WTC11 (cell line): ENCODE results near the gene NOL7. TPM values are rescaled to one million over a fixed set of nuclear protein-coding genes. Genes with fewer than 3 reads are reported as not detected.

Source experiments
- ARID4B ChIP-seq: sonication (generic); formaldehyde crosslinking; IDR thresholded peaks from 2 replicates; pipeline ENCODE4 v1.8.0; 2023; ENCODE audit warnings: missing genetic modification reagents, mild to moderate bottlenecking, borderline replicate concordance
- ATF1 ChIP-seq: sonication (generic); formaldehyde crosslinking; IDR thresholded peaks from 2 replicates; pipeline ENCODE4 v1.8.1; 2023; ENCODE audit warnings: mild to moderate bottlenecking, moderate library complexity, missing genetic modification reagents
- CREB1 ChIP-seq: sonication (generic); formaldehyde crosslinking; IDR thresholded peaks from 2 replicates; pipeline ENCODE4 v1.8.0; 2023; ENCODE audit warnings: mild to moderate bottlenecking, missing genetic modification reagents
- CTCF ChIP-seq: fragments of 200-600 bp; IDR thresholded peaks from 2 replicates; pipeline ENCODE4 v1.8.0; 2022; ENCODE audit warnings: antibody characterized with exemption
- ERG ChIP-seq: fragments of 250-450 bp; sonication (Bioruptor Pico); IDR thresholded peaks from 2 replicates; pipeline ENCODE4 v1.8.0; 2021; ENCODE audit warnings: mild to moderate bottlenecking
- IRF2 ChIP-seq: sonication (generic); formaldehyde crosslinking; IDR thresholded peaks from 2 replicates; pipeline ENCODE4 v1.8.0; 2022; ENCODE audit warnings: low read depth, missing genetic modification reagents, borderline replicate concordance
- JUN ChIP-seq: sonication (generic); formaldehyde crosslinking; IDR thresholded peaks from 2 replicates; pipeline ENCODE4 v1.8.0; 2023; ENCODE audit warnings: mild to moderate bottlenecking, missing genetic modification reagents
- MLX ChIP-seq: sonication (generic); formaldehyde crosslinking; IDR thresholded peaks from 2 replicates; pipeline ENCODE4 v1.8.1; 2023; ENCODE audit warnings: mild to moderate bottlenecking, missing genetic modification reagents, moderate library complexity
- NFATC4 ChIP-seq: fragments of 250-450 bp; sonication (Bioruptor Pico); IDR thresholded peaks from 2 replicates; pipeline ENCODE4 v1.9.0; 2021; ENCODE audit warnings: mild to moderate bottlenecking
- NFE2L1 ChIP-seq: sonication (generic); formaldehyde crosslinking; IDR thresholded peaks from 2 replicates; pipeline ENCODE4 v1.8.1; 2023; ENCODE audit warnings: missing genetic modification reagents
- NFYB ChIP-seq: sonication (generic); formaldehyde crosslinking; conservative IDR thresholded peaks from 2 replicates; pipeline ENCODE4 v1.8.0; 2022; ENCODE audit warnings: low read depth, missing genetic modification reagents
- NR1H2 ChIP-seq: sonication (generic); formaldehyde crosslinking; IDR thresholded peaks from 2 replicates; pipeline ENCODE4 v1.9.0; 2021; ENCODE audit warnings: mild to moderate bottlenecking, moderate library complexity, missing genetic modification reagents
- OVOL2 ChIP-seq: fragments of 250-450 bp; sonication (Bioruptor Pico); IDR thresholded peaks from 2 replicates; pipeline ENCODE4 v1.9.0; 2021; ENCODE audit warnings: mild to moderate bottlenecking, borderline replicate concordance
- PREB ChIP-seq: sonication (generic); formaldehyde crosslinking; IDR thresholded peaks from 2 replicates; pipeline ENCODE4 v1.8.1; 2022; ENCODE audit warnings: mild to moderate bottlenecking, missing genetic modification reagents, moderate library complexity, borderline replicate concordance
- RORB ChIP-seq: fragments of 250-450 bp; sonication (Bioruptor Pico); IDR thresholded peaks from 2 replicates; pipeline ENCODE4 v1.9.0; 2021; ENCODE audit warnings: mild to moderate bottlenecking
- SMAD3 ChIP-seq: sonication (generic); formaldehyde crosslinking; IDR thresholded peaks from 2 replicates; pipeline ENCODE4 v1.8.0; 2022; ENCODE audit warnings: missing genetic modification reagents, mild to moderate bottlenecking, borderline replicate concordance
- SMAD4 ChIP-seq: sonication (generic); formaldehyde crosslinking; IDR thresholded peaks from 2 replicates; pipeline ENCODE4 v1.8.0; 2022; ENCODE audit warnings: mild to moderate bottlenecking, missing genetic modification reagents
- SOX15 ChIP-seq: fragments of 250-450 bp; sonication (Bioruptor Pico); IDR thresholded peaks from 2 replicates; pipeline ENCODE4 v1.9.0; 2021; ENCODE audit warnings: mild to moderate bottlenecking
- SP1 ChIP-seq: sonication (generic); formaldehyde crosslinking; conservative IDR thresholded peaks from 2 replicates; pipeline ENCODE4 v1.8.1; 2022; ENCODE audit warnings: missing genetic modification reagents
- TCF7 ChIP-seq: sonication (generic); formaldehyde crosslinking; IDR thresholded peaks from 2 replicates; pipeline ENCODE4 v1.8.0; 2022; ENCODE audit warnings: mild to moderate bottlenecking, low read depth, missing genetic modification reagents, moderate library complexity
- TEAD1 ChIP-seq: sonication (generic); formaldehyde crosslinking; IDR thresholded peaks from 2 replicates; pipeline ENCODE4 v1.8.0; 2022; ENCODE audit warnings: mild to moderate bottlenecking, missing genetic modification reagents
- TEAD4 ChIP-seq: sonication (generic); formaldehyde crosslinking; IDR thresholded peaks from 2 replicates; pipeline ENCODE4 v1.8.0; 2022; ENCODE audit warnings: mild to moderate bottlenecking, missing genetic modification reagents
- TP53 ChIP-seq: sonication (generic); formaldehyde crosslinking; IDR thresholded peaks from 2 replicates; pipeline ENCODE4 v1.8.1; 2023; ENCODE audit warnings: mild to moderate bottlenecking, missing genetic modification reagents
- USF1 ChIP-seq: sonication (generic); formaldehyde crosslinking; IDR thresholded peaks from 2 replicates; pipeline ENCODE4 v1.8.0; 2022; ENCODE audit warnings: mild to moderate bottlenecking, missing genetic modification reagents
- ZBTB43 ChIP-seq: sonication (generic); formaldehyde crosslinking; IDR thresholded peaks from 2 replicates; pipeline ENCODE4 v1.8.1; 2023; ENCODE audit warnings: mild to moderate bottlenecking, missing genetic modification reagents
- ZNF232 ChIP-seq: sonication (generic); formaldehyde crosslinking; IDR thresholded peaks from 2 replicates; pipeline ENCODE4 v1.8.0; 2022; ENCODE audit warnings: mild to moderate bottlenecking, missing genetic modification reagents
- ZNF263 ChIP-seq: sonication (generic); formaldehyde crosslinking; IDR thresholded peaks from 2 replicates; pipeline ENCODE4 v1.8.1; 2022; ENCODE audit warnings: low read depth, mild to moderate bottlenecking, moderate library complexity, missing genetic modification reagents
- total RNA-seq: library from RNA; stranded (reverse); gene quantifications from 3 replicates; pipeline ENCODE4 v1.2.3, GENCODE V29; 2021

NOL7 gene
- total RNA-seq, 1 experiment from 2014 or later, result 76.1 TPM

GRCh38 chr6:13614926-13615791 is at the start of gene NOL7 (continued):
- TF ChIP-seq ARID4B (CRISPR knock-in tag), result peak; percentile 98; the same call in 1 of the 2 replicates
- TF ChIP-seq ERG (CRISPR knock-in tag), result no peak
- no peak for TF ChIP-seq NFATC4
- TF ChIP-seq SMAD3, result peak; percentile 86; the same call in 1 of the 2 replicates
- TF ChIP-seq ATF1, result 0 out of 2 replicates have a peak, but pooled peaks have one; percentile 65
- TF ChIP-seq ZNF232 (CRISPR knock-in tag), result peak; percentile 73
- TF ChIP-seq TEAD1 (CRISPR knock-in tag), result peak; percentile 79
- TF ChIP-seq PREB, result peak; percentile 31; the same call in 1 of the 2 replicates
- peak; percentile 94 for TF ChIP-seq TP53 (CRISPR knock-in tag)
- no peak for TF ChIP-seq TEAD4 (CRISPR knock-in tag)
- no peak for TF ChIP-seq NFYB
- no peak for TF ChIP-seq RORB (CRISPR knock-in tag)
- peak; percentile 37 for TF ChIP-seq CTCF
- 0 out of 2 replicates have a peak, but pooled peaks have one; percentile 52 for TF ChIP-seq NR1H2 (CRISPR knock-in tag)
- no peak; the same call in 1 of the 2 replicates for TF ChIP-seq JUN
- TF ChIP-seq NFE2L1 (CRISPR knock-in tag), result peak; percentile 37; the same call in 1 of the 2 replicates
- no peak for TF ChIP-seq SOX15
- TF ChIP-seq OVOL2 (CRISPR knock-in tag), result 0 out of 2 replicates have a peak, but pooled peaks have one; percentile 11
- no peak for TF ChIP-seq TCF7 (CRISPR knock-in tag)
- peak; percentile 63; the same call in 1 of the 2 replicates for TF ChIP-seq ZBTB43 (CRISPR knock-in tag)
- no peak; the same call in 1 of the 2 replicates for TF ChIP-seq ZNF263 (CRISPR knock-in tag)
- peak; percentile 98 for TF ChIP-seq SP1 (CRISPR knock-in tag)
- TF ChIP-seq SMAD4 (CRISPR knock-in tag), result no peak
- TF ChIP-seq USF1, result peak; percentile 82; the same call in 1 of the 2 replicates
- no peak for TF ChIP-seq IRF2 (CRISPR knock-in tag)
- TF ChIP-seq CREB1 (CRISPR knock-in tag), result peak; percentile 41; the same call in 1 of the 2 replicates
- no peak for TF ChIP-seq MLX (CRISPR knock-in tag)
